Fibroblast of skin of right quadriceps (primary cell): Measurements from ENCODE around the gene PTGES2.

Source experiments
- DNase-seq: peaks from one replicate; pipeline ENCODE4 v3.0.0-alpha.2; 2013

Gene PTGES2

DNA sequence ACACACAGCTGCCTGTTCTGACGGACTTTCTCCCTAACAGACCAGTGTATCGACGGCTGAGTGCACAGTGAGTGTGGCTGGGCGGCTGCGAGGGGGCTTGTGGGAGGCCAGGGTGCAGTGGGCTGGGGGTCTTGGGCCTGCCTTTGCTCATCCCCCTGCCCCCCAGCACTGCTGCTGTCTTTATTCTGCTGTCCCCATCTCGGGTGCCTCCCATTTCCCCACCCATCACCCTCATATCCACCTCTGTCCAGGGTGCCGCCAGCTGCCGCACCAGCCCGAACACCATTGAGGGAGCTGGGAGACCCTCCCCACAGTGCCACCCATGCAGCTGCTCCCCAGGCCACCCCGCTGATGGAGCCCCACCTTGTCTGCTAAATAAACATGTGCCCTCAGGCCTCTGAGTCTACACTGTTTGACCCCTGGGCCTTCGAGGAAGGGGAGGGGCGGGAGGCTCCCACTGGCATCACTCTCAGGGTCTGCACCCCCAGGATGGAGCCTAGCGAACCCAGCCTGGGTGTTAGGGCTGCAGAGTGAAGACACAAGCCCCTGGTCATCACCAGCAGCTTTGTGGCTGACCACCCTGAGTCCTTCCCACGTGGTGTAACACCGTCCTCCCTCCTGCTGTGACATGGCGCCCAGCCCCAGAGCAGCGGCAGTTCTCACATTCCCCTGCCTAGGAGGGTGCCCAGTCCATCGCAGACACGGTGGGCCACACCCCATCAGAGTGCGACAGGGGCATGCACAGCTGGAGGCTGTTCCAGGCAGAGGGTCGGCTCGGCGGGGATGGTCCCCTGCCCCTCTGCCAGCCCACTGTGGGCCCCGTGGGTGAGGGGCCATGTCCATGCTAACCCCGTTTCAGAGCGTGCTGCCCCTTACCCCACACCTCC, 25.8 kb upstream of the PTGES2 start:
- DNase-seq: no peak

DNA sequence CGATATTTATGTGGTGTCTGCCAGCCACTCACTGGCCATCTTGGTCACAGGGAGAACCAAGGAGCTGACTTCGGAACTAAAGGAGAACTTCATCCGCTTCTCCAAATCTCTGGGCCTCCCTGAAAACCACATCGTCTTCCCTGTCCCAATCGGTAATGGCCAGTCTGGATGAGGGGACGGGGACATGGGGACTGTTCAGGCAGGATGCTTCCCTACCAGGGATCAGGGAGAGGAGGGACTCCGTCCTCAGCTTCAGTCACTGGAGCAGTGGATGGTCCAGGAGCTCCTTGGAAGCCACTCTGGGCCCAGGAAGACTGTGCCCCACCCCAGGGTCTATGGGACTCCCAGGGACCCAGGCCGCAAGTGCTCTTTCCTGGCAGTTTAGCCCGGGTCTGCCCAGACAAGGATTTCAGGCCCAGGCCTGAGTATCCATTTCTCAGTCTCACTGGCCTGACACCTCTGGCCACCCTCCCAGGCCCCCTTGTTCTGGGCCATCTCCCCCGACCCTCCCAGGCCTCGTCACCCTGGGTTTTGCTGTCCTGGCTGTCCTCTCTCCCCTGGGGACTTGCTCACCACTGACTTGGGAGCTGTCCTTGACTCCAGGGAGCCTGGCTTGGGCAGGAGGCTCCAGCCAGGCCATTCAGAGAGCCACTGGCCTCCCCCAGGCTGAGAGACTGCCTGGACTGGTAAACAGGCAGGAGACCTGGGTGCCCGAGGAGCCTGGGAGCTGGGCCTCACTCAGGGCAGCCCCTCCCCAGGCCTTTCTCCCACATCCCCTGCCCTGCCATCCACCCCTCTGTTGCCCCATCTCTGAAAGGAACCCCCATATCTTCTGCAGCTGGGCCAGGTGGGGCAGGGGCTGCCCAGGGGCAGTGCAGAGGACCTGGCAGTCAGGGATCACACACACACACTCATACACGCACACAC, 24.9 kb upstream of the PTGES2 start:
- DNase-seq: no peak

DNA sequence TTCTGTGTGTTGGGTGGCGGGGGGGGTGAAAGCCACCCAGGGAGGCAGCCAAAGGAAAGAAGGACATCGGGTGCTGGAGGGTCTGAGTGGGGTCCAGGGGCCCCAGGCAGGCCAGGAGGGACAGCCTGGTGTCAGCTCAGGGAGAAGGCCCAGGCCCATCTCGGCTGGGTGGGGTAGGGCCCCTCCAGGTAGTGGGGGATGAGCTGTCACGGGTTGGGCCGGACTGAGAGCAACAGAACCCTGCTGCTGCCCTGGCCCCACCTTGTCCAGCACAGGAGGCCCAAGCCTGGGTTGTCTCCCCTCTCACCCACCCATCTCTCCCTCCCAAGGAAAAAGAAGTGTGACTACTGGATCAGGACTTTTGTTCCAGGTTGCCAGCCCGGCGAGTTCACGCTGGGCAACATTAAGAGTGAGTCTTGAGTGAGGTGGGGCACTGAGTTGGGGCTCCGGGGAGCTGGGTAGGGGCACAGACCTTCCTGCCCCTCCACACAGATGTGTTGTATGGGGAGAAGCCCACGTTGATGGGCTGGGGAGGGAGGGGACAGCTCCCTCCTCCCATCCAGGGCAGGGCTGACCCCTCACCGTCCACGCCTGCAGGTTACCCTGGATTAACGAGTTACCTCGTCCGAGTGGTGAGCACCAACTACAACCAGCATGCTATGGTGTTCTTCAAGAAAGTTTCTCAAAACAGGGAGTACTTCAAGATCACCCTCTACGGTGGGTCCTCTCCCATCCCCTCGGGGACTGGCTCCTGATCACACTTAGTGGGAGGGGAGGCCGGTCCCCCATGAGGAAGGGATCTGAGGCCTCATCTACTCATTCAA, 24.0 kb upstream of the PTGES2 start:
- no peak for DNase-seq

GRCh38 chr9:128150594-128151308, 23.2 kb upstream of the PTGES2 start:
- no peak for DNase-seq

DNA sequence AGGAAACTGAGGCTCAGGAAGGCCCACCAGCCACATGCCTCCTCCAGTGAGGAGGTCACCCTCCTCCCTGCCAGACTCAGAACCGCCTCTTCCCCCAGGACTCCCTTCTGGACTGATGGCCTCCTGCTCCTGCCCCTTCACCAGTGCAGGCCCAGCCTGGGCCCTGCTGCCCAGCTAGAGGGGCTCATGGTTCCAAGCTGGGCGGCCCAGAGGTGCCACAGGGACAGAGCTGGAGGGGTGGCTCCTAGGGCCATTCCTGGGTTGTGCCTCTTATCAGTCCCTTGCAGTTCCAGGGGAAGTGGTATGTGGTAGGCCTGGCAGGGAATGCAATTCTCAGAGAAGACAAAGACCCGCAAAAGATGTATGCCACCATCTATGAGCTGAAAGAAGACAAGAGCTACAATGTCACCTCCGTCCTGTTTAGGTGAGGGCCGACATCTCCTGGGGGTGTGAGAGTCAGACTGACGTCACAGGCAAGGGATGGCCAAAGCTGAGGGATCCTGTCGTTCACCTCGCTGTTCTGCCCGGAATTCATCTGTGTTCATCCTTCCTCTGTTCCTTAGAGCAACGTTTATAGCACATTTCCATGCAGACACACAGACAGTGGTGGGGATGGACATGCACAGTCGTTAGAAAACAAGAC, 22.5 kb upstream of the PTGES2 start:
- DNase-seq: no peak

GRCh38 chr9:128149001-128149701, 21.6 kb upstream of the PTGES2 start, which contains the start of gene LCN2:
TSS of gene LCN2 (plus strand) at chr9:128149453. CDS start at chr9:128149526, 73 bp downstream.
- DNase-seq: no peak

DNA sequence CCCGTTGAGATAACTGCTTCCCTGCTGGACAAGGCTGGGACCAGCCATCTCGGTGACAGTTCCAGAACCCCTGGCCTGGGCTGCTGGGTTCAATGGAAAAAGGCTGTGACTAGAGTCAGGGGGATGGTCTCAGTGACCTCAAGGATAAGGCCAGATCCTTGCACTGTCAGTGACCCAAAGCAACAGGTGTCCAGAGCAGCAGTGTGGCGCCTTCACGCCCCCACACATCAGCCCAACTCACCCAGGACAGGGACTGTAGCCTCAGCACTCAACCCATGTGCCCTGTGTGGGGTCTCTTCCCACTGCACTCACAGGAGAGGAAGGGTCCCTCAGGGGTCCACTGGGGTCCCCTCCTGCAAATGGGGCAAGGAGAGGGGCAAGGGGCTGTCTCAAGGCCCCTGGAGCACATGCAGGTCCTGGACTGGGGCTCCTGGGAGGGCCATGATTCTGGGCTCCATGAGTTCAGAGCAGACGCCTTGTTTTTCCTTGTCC, 21.0 kb upstream of the PTGES2 start:
- no peak for DNase-seq

DNA sequence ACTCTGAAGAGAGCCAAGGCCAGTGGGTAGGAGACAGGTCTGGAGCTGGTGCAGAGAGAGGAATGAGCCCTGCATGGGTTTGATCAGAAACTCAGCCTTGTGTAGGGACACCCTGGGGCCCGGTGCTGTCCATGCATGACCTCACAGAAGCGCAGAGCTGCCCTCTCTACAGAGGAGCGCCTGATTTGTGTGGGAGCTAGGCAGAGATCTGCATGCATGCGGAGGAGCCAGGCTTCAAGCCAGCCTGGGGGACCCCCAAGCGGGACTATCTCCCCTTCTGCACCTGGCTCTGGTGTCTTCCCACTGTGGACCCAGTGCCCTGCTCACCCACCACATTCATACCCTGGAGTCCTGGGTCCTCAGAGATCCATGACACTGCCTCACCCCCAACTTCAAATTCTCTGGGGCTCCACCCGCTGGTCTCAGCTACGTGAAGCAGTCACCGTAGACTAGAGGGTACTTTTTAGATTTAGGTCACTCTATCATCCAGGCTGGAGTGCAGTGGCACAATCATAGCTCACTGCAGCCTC, 19.1 kb upstream of the PTGES2 start:
- no peak for DNase-seq

- DNase-seq: no peak
These were observed 18.4 kb upstream of the PTGES2 start for GRCh38 chr9:128145951-128146351.

DNA sequence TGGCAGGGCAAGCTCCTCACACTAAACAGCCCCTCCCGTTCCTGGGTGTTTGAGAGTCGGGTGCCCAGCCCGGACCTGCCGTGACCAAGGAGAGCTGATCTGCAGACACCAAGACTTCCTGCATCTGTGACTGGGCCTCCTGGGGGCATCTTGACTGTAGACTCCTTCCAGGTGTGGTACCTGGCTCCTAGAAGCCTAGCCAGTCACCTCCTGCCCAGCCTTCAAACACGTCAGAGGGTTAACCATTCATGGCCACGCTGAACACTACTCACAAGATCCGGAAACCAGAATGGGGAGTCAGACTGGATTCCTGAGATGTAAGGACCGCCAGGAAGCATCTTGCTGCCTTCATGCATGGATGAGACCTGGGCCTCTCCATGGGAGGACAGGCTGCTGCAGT, 18.0 kb upstream of the PTGES2 start:
- no peak for DNase-seq

DNA sequence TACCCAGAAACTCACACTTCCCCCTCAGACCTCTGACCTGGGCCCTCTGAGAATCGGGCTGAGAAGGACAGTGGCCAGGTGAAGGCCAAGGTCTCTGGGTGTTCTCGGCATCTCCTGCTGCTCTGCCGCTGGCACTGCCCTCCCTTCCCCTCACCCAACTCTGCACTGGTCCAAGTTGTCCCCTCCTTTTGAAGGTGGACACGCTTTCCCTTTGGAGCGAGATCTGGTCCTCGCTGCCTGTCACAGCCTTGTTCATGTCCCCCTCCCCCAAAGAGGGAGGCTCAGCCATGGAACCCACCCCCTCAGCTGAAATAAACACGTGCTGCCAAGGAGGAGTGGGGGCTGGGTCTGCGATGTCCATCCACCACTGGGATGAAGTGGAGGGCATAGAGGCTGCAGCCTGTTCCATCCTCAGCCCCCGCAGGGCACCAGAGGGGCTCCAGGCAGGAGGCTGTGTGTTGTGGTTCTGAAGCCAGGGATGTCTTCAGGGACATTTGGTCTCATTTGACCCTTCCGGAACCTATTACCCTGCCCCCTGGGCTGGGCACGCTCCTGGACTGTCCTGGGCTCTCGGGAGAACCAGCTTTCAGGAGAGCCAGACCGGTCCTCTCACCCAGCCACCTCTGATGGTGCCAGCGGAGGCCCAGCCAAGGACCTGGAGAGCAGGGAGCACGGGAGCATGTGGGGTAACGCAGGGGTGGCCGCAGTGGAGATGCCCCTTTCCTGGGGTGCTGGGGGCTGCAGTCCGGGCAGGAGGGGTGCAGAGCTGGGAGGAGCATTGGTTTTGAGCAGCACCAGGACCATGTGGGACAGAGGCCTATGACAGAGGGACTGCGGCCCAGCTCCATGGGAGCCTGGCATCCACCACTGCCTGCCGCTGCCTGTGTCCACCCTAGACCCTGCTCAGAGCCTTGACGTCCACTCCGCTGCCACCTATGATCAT, 17.0 kb upstream of the PTGES2 start:
- no peak for DNase-seq

GRCh38 chr9:128143525-128144238, 16.2 kb upstream of the PTGES2 start:
- DNase-seq: no peak

DNA sequence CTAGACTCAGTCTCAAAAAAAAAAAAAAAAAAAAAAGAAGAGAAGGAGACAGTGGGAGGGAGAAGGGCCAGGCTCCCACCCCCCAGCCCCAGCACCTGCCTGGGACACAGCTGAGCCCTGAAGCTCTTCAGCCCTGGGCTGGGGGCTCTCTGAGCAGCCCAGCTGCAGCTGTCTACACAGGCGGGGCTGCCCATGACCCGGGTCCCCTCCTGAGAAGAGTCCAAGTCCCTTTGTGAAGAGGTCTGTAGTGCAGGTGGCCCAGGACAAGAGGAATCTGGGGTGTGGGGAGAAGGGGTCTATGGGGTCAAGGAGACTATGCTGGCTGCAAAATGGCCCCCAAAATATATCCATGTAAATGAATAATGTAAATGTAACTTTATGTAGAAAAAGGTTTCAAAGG, 15.1 kb upstream of the PTGES2 start:
- no peak for DNase-seq

- DNase-seq: no peak
These were observed 14.5 kb upstream of the PTGES2 start for GRCh38 chr9:128142061-128142460.

- DNase-seq: no peak
These were observed 14.1 kb upstream of the PTGES2 start for GRCh38 chr9:128141604-128142003.

- no peak for DNase-seq
These were observed 12.1 kb upstream of the PTGES2 start for GRCh38 chr9:128139621-128140020.

DNA sequence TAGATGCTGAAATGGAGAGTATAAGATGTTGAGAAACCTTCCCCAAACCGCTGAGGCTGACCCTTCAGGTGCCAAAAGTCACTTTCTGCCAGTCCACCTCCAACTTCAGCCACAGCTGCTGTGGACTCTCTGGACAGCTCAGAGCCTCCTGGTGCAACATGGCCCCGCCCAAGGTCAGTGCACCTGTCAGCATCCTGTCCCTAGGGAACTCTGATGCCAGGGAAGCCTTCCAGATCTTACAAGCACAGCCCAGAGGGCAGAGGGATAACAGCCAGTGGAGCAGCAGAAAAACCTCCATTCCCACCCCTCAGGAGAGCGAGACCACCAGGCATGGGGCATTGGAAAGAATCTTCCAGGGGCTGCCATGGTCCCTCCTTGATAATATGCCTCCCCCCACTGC, 10.5 kb upstream of the PTGES2 start:
- no peak for DNase-seq
